RPMI7951 (cell line): ENCODE results near the gene UBL4A. TPM values are rescaled to one million over a fixed set of nuclear protein-coding genes. Genes with fewer than 3 reads are reported as not detected.
"Not testable (repeated sequence)": the region's sequence is repeated elsewhere in the genome, so short reads cannot be mapped to it uniquely, and the experiment has no call there.

ENCODE experiments used
- DNase-seq: peaks from one replicate; pipeline ENCODE4 v3.0.0-alpha.2; 2012; ENCODE audit warnings: low read depth
- total RNA-seq: library from RNA; depleted of rRNA; stranded (reverse); fragments of >200 nt; shearing (Covaris generic); gene quantifications from 2 replicates; pipeline ENCODE4 v1.2.3, GENCODE V29; 2014

Gene UBL4A
- total RNA-seq, 1 experiment from 2014 or later = 50.1 TPM

DNA sequence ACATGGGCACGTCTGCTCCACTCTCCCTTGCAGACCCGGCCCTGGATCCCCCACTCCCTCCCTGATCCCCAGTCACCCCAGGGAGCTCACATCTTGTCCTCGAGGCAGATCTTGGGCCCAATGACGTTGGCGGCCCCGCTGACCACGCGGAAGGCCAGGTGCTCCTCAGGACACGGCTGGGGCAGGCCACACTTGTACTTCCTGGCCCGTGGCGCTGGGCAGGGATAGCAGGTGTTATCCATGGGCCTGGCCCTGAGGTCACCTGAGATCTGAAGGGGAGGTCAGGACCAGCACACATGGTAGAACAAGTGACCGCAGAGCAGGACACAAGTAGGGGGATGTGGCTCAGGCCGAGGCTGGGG lies 21.9 kb upstream of the UBL4A start:
- no peak for DNase-seq

GRCh38 chrX:154507673-154508383 lies 21.4 kb upstream of the UBL4A start:
- DNase-seq = no peak

DNA sequence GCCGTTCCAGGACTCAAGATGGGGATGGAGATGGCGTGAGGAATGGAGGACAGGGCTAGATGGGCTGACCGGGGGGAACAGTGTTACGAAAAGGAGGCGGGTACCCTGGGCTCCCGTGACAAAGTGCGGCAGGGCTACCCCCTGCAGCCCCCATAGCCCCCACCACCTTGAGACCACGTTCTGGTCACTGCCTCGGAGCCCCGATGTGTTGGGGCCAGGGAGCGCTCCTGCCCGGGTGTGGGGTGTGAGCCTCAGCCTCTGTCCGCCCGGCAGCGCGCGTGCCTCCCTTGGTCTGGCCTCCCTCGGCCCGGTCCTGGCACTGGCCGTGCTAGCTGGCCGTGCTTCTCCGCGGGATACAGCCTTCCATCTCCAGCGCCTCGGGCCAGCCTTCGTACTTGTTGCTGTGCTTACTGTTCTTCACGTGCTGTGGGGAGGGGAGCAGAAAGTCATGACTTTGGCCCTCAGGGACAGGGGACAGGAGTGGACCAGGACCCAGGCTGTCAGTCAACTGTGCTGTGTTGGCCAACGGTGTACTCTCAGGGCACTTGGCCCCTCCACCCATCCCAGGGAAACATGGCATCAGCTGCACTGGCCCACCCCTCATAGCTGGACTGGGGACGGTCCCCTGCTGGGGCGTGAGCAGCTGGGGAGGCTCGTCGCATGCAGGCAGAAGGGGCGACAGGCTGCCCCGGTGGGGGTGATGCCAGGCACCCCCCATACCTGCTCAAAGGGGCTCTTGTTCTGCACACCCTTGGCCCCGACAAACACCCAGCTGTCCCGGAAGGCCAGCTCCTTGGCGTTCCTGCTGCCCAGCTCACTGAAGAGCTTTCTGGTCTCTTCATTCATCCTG lies 20.3 kb upstream of the UBL4A start:
- DNase-seq = no peak

DNA sequence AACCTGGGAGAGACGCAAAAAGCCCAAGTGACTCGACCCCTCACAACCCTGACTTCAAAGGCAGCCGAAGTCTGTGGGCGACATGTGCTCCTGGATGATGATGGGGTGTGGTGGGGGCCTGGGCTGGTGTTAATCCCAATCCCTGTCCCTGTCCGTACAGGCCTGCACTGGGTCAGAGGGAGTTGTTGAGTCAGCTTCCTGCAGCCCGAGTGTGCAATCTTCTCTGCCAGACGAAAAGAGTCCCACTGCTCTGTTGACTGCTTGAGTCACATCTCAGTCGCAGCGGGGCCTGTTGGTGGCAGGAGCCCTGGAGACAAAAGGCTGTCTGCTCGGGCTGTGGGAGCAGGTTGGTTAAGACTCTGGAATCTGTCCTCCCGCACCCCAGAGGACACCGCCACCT lies 19.3 kb upstream of the UBL4A start:
- DNase-seq = no peak

- DNase-seq = no peak
Observed at GRCh38 chrX:154502989-154503388, 16.6 kb upstream of the UBL4A start.

DNA sequence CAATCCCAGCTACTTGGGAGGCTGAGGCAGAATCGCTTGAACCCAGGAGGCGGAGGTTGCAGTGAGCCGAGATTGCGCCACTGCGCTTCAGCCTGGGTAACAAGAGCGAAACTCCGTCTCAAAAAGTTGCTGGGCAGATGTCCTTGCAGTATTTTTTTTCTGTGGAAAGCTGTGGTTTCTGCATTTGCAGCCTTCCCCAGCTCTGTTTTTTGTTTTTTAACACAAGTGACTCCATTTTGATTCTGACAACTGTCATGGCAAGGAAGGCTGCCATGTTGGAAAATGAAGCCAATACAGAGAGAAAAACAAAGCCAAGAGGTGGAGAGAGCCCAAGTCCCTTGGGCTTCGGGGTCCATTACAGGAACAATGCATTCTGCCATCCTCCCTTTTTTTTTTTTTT lies 15.7 kb upstream of the UBL4A start:
- no peak for DNase-seq

GRCh38 chrX:154501423-154501822 lies 15.0 kb upstream of the UBL4A start:
- DNase-seq = not testable (repeated sequence)

DNA sequence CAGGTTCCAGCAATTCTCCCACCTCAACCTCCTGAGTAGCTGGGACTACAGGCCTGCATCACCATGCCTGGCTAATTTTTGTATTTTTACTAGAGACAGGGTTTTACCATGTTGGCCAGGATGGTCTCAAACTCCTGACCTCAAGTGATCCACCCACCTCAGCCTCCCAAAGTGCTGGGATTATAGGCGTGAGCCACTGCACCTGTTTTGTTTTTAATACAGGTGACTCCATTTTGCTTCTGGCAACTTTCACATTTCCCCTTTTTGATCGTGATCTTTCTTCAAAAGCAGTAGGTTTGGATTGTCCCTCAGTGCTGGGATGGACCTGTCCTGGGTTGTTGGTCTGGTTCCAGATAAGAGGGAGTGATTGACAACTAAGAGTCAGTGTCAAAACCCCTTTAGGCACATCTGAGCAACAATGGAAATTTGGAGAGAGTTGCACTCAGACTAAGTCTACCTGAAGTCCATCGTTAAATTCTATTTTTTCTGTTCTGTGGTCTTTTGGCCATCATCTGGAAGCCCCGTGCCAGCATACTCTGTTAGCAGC lies 10.2 kb upstream of the UBL4A start:
- not testable (repeated sequence) for DNase-seq

- no peak for DNase-seq
Observed at GRCh38 chrX:154495472-154495922, 9.1 kb upstream of the UBL4A start.

GRCh38 chrX:154494715-154495114 lies 8.3 kb upstream of the UBL4A start:
- no peak for DNase-seq

DNA sequence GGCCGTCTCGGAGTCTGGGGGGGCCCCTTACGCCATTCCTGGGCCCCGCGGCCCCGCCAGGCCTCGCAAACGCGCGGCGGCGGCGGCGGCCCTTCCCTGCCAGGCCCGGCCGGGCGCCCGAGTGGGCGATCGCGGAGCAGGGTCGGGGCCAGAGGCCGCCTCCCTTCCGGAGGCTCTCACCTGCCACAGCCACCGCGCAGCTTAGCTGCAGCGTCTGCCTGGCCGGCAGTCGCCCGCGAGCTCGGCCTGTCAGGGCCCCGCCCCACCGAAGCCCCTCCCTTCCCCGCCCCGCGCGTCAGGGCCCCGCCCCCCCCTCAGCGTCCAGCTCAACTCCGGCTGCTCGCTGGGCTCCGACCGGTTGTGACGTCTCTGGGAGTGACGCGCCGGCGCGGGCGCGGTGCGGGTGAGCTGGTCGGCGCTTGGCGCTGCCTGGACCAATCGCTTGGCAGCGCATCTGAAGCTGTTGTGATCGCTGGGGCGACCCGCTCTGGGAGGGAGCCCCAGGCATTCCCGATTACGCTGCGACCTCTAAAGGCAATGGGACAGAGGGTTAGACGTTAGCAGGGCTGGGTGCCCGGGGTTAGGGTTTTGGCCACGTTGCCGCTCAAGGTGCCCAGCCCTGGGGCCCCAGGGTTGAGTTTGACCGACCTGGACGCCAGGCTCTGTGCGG lies 4.1 kb upstream of the UBL4A start, which contains the start of gene SLC10A3:
Gene SLC10A3 (minus strand): TSS at position 216 of the 670 bp plus-strand sequence. CDS start 1,689 bp downstream, outside the sequence.
- peak; percentile 90 for DNase-seq

DNA sequence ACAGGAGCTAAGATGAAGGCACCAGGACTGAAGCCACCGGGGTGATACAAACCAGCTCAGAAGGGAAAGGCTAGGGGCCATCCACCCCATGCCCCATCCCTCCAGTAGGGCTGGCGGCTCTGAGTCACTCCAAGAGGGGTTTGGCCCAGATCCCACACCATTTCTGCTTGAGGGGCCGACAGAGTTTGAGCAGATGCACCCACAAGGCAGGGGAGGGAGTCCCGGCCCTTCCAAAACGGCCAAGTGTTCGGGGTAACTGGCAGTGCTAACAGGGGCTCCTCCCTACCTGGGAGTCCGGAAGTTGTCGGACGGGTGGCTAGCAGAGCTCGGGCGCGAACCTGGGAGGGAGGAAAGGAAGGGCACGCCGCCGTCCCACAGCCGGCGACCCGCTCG lies 3.6 kb upstream of the UBL4A start:
- peak; percentile 74 for DNase-seq

GRCh38 chrX:154489182-154489581 lies 2.8 kb upstream of the UBL4A start:
- no peak for DNase-seq

DNA sequence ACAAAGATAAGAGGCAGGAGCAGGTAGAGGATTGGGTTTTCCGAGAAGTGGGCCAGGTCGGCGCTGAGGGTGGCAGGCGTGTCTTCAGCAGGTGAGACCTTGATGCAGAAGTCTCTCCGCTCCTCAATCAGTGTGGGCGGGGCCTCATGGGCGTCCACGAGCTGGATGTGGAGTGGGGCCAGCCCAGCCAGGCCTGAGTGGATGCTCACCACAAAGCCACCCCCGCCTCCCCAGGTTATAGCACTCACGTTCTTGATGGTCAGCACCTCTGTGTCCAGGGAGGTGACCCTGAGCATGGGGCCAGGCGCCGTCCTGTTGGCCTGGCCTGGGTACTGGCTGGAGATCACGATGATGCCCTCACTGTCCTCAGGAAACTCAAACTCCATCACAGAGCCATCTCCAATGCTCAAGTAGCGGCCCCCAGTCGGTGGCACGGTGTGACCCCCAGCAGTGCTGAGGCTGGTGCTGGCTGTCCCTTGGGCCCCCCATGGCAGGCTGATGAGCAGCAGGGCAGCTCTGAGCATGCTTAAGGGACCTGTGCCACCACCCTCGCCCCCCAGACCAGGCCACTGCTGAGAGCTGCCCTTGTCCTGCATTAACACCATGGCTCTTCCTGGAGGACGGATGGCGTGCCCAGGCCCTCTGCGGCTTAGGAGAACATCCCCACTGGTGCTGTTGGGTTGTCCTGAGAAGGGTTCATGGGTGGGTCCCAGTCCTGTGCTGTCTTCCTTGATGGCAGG lies 2.1 kb upstream of the UBL4A start:
- DNase-seq = no peak

- no peak for DNase-seq
Observed at GRCh38 chrX:154487518-154488290, 1.3 kb upstream of the UBL4A start.

DNA sequence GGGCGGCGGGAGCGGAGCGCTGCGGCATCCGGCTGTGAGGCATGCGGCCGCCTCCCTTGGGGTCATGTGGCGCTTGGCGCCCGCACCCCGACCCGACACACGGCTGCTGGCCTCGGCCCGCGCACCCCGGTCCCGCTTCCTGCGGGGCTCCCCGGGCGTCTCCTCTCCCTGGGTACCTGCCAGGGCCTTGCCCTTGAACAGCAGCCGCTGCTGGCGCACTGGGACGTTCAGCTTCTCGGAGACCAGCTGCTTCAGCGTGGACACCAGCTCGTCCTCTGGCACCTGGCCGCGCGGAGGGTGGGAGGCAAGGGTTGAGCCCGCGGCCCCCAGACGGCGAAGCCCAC lies 391 bp downstream of the UBL4A start:
- DNase-seq = no peak

DNA sequence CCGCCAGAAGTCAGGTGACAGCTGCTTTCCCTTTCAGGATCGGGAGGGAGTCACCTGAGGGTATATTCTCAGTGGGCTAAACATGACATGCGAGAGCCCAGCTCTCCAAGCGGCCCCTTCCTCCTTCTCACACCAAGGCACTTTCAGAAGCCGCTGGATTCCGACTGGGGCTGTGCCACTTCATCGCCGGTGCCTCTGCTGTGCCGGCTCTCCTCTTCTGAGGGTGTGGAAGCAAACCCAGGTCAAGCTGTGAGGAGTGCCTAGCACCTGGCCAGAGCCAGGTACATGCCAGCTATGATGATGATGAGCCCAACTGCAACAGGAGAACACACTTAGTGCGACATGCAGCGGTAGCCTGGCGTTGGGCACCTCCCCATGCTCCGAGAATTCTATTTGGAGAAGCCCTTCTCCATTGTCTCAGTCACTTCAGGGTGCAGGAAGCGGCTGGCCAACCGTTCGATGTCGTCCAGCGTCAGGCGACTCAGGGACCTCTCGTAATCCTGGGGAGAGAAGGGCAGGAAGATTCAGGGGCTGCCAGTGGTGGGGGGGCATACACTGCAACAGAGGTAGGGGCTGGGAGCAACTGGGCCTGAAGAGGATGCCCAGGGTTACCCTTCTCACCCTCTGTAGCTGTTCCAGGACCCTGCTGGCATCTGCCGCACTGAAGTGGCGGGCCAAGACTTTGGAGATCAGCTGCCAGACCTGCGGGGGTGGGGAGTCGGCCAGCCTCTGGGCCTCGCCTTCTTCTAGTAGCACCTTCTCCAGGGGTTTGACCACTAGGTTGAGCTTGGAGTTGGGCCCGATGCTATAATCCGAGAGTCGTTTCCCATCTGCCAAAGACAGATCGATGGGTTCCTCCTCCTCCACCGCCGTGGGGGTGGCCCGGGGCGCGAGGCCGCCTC lies 1.0 kb downstream of the UBL4A start:
- DNase-seq = no peak

- DNase-seq = peak; percentile 31
Observed at GRCh38 chrX:154484255-154485149, 1.9 kb downstream of the UBL4A start.

GRCh38 chrX:154483325-154483724 lies 3.1 kb downstream of the UBL4A start:
- DNase-seq = no peak
